Activated naive CD8-positive, alpha-beta T cell treated with anti-CD3 and anti-CD28 coated beads, Interleukin-2, amount 10 ng/mL, durations not matched to agents 7 days and 5 days (primary cell): ENCODE results near the gene MAGEA2B. TPM values are rescaled to one million over a fixed set of nuclear protein-coding genes. Genes with fewer than 3 reads are reported as not detected.
"Not testable (repeated sequence)": the region's sequence is repeated elsewhere in the genome, so short reads cannot be mapped to it uniquely, and the experiment has no call there.

ENCODE experiments used
- ATAC-seq: fragments of 150-1000 bp; cut with Tn5 transposase; one replicate; pipeline ENCODE4 v1.10.0; 2021; ENCODE audit warnings: low read depth, moderate library complexity
- POLR2A ChIA-PET: fragments of 350-600 bp; sonication (Branson Sonifier 250); formaldehyde crosslinking; loops from one replicate; lab custom pipeline; 2021; ENCODE audit warnings: antibody characterized with exemption; lab: Charles Lee
- DNase-seq: peaks from one replicate; pipeline ENCODE4 v3.0.0; 2021
- H3K27ac Mint-ChIP-seq: one replicate; pipeline ENCODE4 v1.8.0; 2022; ENCODE audit warnings: mild to moderate bottlenecking, mixed read lengths
- H3K27me3 Mint-ChIP-seq: one replicate; pipeline ENCODE4 v1.8.0; 2022; ENCODE audit warnings: mild to moderate bottlenecking, moderate library complexity, mixed read lengths
- H3K36me3 Mint-ChIP-seq: one replicate; pipeline ENCODE4 v1.8.0; 2021; ENCODE audit warnings: mild to moderate bottlenecking, mixed read lengths
- H3K4me1 Mint-ChIP-seq: one replicate; pipeline ENCODE4 v1.8.0; 2021; ENCODE audit warnings: mixed read lengths
- H3K4me3 Mint-ChIP-seq: one replicate; pipeline ENCODE4 v1.8.0; 2022; ENCODE audit warnings: mild to moderate bottlenecking, moderate library complexity, mixed read lengths
- H3K9me3 Mint-ChIP-seq: one replicate; pipeline ENCODE4 v1.8.0; 2021; ENCODE audit warnings: mixed read lengths
- total RNA-seq, 2 experiments: library from RNA; stranded (reverse); gene quantifications; one replicate each; pipeline ENCODE4 v1.2.3, GENCODE V29; 2021

Gene MAGEA2B
- total RNA-seq, 2 experiments from 2014 or later, result not detected

GRCh38 chrX:152734143-152734858, 19.9 kb downstream of the MAGEA2B start:
- H3K27ac Mint-ChIP-seq, H3K27me3 Mint-ChIP-seq, ATAC-seq, DNase-seq, POLR2A ChIA-PET, H3K36me3 Mint-ChIP-seq, H3K4me1 Mint-ChIP-seq, H3K9me3 Mint-ChIP-seq, H3K4me3 Mint-ChIP-seq: not testable (repeated sequence)

GRCh38 chrX:152735101-152735500, 20.7 kb downstream of the MAGEA2B start:
- Mint-ChIP-seq H3K27ac (no peak overlapping the region), H3K4me1 (no peaks in the 10 kb centered on the region), H3K36me3 (no peaks in the 10 kb centered on the region), H3K27me3 (peaks cover 6% of the 10 kb centered on the region), H3K9me3 (no peaks in the 10 kb centered on the region), H3K4me3 (no peak overlapping the region)
- POLR2A ChIA-PET, result no interaction called here
- DNase-seq (no peak), ATAC-seq (no peak)

- DNase-seq (no peak), ATAC-seq (no peak)
- no peaks in the 10 kb centered on the region for H3K4me1 Mint-ChIP-seq
- no peaks in the 10 kb centered on the region for H3K36me3 Mint-ChIP-seq
- no peak overlapping the region for H3K4me3 Mint-ChIP-seq
- POLR2A ChIA-PET, result no interaction called here
- H3K27me3 Mint-ChIP-seq, result peaks cover 6% of the 10 kb centered on the region
- H3K27ac Mint-ChIP-seq, result no peak overlapping the region
- no peaks in the 10 kb centered on the region for H3K9me3 Mint-ChIP-seq
These were observed 21.6 kb downstream of the MAGEA2B start for GRCh38 chrX:152735860-152736511.

- POLR2A ChIA-PET, ATAC-seq, H3K36me3 Mint-ChIP-seq, H3K9me3 Mint-ChIP-seq, H3K27me3 Mint-ChIP-seq, H3K27ac Mint-ChIP-seq, H3K4me1 Mint-ChIP-seq, DNase-seq, H3K4me3 Mint-ChIP-seq: not testable (repeated sequence)
These were observed 22.1 kb downstream of the MAGEA2B start for GRCh38 chrX:152736528-152736927.

- H3K4me3 Mint-ChIP-seq, result no peak overlapping the region
- ATAC-seq (no peak), DNase-seq (no peak)
- no peak overlapping the region for H3K27ac Mint-ChIP-seq
- H3K9me3 Mint-ChIP-seq, result no peaks in the 10 kb centered on the region
- no peaks in the 10 kb centered on the region for H3K4me1 Mint-ChIP-seq
- POLR2A ChIA-PET, result no interaction called here
- H3K36me3 Mint-ChIP-seq, result no peaks in the 10 kb centered on the region
- peaks cover 8% of the 10 kb centered on the region for H3K27me3 Mint-ChIP-seq
These were observed 24.1 kb downstream of the MAGEA2B start for GRCh38 chrX:152738560-152738959.

GRCh38 chrX:152753686-152754650, 39.5 kb downstream of the MAGEA2B start, which contains the start of gene MAGEA2:
Gene MAGEA2 (minus strand): TSS chrX:152753842. CDS start chrX:152751363, 2,479 bp downstream.
- H3K4me3 Mint-ChIP-seq, H3K27ac Mint-ChIP-seq, H3K9me3 Mint-ChIP-seq, ATAC-seq, H3K36me3 Mint-ChIP-seq, DNase-seq, H3K27me3 Mint-ChIP-seq, H3K4me1 Mint-ChIP-seq, POLR2A ChIA-PET: not testable (repeated sequence)

- POLR2A ChIA-PET, H3K4me1 Mint-ChIP-seq, ATAC-seq, DNase-seq, H3K27me3 Mint-ChIP-seq, H3K9me3 Mint-ChIP-seq, H3K27ac Mint-ChIP-seq, H3K36me3 Mint-ChIP-seq, H3K4me3 Mint-ChIP-seq: not testable (repeated sequence)
These were observed 40.4 kb downstream of the MAGEA2B start for GRCh38 chrX:152754871-152755270.

- H3K4me3 Mint-ChIP-seq, H3K4me1 Mint-ChIP-seq, H3K9me3 Mint-ChIP-seq, DNase-seq, ATAC-seq, H3K27me3 Mint-ChIP-seq, POLR2A ChIA-PET, H3K27ac Mint-ChIP-seq, H3K36me3 Mint-ChIP-seq: not testable (repeated sequence)
These were observed 44.5 kb downstream of the MAGEA2B start, which contains the start of gene CSAG3 for GRCh38 chrX:152758918-152759317. Gene CSAG3 (plus strand): TSS chrX:152759218.

- H3K27me3 Mint-ChIP-seq, H3K9me3 Mint-ChIP-seq, ATAC-seq: not testable (repeated sequence)
These were observed 45.1 kb downstream of the MAGEA2B start for GRCh38 chrX:152759544-152759943.

GRCh38 chrX:152761582-152761981, 47.2 kb downstream of the MAGEA2B start:
- H3K27me3 Mint-ChIP-seq, POLR2A ChIA-PET, H3K27ac Mint-ChIP-seq, H3K9me3 Mint-ChIP-seq, DNase-seq, H3K4me1 Mint-ChIP-seq, H3K4me3 Mint-ChIP-seq, ATAC-seq, H3K36me3 Mint-ChIP-seq: not testable (repeated sequence)

More at GRCh38 chrX:152759544-152759943, 45.1 kb downstream of the MAGEA2B start:
- H3K27ac Mint-ChIP-seq, H3K36me3 Mint-ChIP-seq, H3K4me3 Mint-ChIP-seq, H3K4me1 Mint-ChIP-seq, POLR2A ChIA-PET, DNase-seq: not testable (repeated sequence)

GRCh38 chrX:152766562-152766961, 52.1 kb downstream of the MAGEA2B start:
- H3K36me3 Mint-ChIP-seq, POLR2A ChIA-PET, H3K4me1 Mint-ChIP-seq: not testable (repeated sequence)

More at GRCh38 chrX:152766562-152766961, 52.1 kb downstream of the MAGEA2B start:
- H3K4me3 Mint-ChIP-seq, DNase-seq, H3K27ac Mint-ChIP-seq, ATAC-seq, H3K9me3 Mint-ChIP-seq, H3K27me3 Mint-ChIP-seq: not testable (repeated sequence)
